ENCODE measurements around the gene SCTR.
"Not testable (repeated sequence)": the region's sequence is repeated elsewhere in the genome, so short reads cannot be mapped to it uniquely, and the experiment has no call there.

The SCTR gene

GRCh38 chr2:119426801-119427395, 97.4 kb downstream of the SCTR start:
- DNase-seq, result no peak

- DNase-seq, result no peak
These were observed 97.9 kb downstream of the SCTR start for GRCh38 chr2:119426396-119426675.

GRCh38 chr2:119425620-119426395, 98.5 kb downstream of the SCTR start:
- DNase-seq, result no peak

DNA sequence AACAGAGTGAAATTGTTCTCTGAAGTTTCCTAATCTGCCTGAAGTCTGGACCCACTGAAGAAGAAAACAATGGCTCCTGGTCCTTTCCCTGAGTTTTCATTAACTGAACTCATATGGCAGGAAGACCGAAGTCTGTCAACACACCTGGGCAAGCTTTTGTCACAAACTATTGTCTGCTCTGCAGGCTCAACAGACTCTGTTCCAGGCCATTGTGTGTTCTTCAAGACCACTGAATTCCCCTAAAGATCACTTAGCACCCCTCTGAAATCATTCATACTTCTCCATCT, 99.2 kb downstream of the SCTR start:
- no peak for DNase-seq

GRCh38 chr2:119424284-119425118, 99.8 kb downstream of the SCTR start:
- no peak for DNase-seq

DNA sequence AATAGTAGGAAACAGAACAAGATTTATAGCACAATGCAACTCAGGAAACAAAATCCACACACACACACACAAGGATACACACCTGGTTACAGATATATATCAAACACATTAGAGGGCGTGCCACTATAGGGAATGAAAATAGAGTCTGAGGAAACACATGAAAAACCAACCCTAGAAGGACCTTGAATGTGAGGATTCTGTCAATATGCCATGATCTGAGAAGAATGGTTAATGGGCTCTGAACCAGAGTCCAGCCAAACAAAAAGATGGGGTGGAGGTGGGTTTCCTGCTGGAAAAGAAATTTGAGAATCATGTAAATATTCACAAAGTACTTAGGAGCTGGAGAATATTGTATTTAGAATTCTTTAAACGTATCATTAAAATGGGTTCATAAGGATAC, 100.5 kb downstream of the SCTR start:
- DNase-seq, result no peak

DNA sequence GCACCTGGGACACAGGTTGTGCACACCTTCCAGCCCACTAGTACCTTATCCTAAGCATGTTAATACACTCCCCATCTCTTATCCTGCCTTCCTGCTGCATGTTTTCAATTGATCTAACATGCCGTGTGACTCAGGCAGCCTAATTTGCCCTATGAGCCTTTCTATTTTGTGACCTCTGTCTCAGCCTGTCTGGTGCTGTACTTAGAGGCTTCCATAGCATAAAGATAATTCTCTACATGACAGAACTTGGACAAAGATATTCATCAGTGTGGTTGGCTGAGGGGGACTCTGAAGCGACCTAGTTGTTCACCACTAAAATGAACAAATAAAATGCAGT, 101.2 kb downstream of the SCTR start:
- DNase-seq, result no peak

DNA sequence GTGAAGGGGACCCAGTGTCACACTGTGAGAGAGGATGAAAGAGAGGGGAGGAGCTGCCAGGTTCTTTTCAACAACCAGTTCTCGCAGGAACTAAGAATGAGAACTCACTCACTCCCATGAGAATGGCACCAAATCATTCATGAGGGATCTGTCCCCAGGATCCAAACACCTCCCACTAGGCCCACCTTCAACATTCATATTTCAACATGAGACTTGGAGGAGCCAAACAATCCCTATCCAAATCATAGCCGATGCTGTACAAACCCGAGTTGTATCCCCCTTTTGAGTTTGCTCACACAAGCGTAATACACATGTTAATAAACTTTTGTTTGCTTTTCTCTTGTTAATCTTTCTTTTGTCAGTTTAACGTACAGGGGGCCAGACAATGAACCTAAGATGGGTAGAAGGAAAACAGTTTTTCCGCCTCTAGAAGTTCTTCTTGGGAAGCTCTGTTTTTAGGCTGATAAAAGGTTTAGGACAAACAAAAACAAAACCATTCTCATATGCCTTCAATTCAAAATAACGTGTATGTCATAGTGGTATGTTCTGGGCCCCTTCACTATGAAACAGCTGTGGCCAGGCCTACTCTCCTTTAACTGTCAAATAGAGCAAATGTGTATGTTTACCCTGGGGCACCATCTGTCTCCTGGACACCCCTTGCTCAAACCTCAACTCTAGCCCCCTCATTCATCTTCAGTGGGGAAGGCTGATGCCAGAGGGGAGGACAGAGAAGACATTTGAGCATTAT, 101.7 kb downstream of the SCTR start:
- peak; percentile 71 for DNase-seq

DNA sequence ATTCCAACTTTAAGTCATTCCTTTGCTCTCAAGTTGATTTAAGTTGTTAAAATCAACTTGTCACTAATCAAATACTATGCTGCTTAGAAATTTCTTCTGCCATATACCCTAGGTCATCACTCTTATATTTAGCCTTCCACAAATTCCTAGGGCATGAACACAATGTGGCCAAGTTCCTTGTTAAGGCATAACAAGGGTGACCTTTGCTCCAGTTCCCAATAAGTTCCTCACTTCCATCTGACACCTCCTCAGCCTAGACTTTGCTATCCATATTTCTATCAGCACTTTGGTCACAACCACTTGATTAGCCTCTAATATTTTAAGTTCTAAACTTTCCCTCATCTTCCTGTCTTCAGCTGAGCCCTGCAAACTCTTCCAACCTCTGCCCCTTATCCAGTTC, 102.5 kb downstream of the SCTR start:
- no peak for DNase-seq

- no peak for DNase-seq
These were observed 103.0 kb downstream of the SCTR start for GRCh38 chr2:119421304-119421703.

GRCh38 chr2:119419803-119420508, 104.3 kb downstream of the SCTR start:
- no peak for DNase-seq

- no peak for DNase-seq
These were observed 105.2 kb downstream of the SCTR start for GRCh38 chr2:119419065-119419464.

- no peak for DNase-seq
These were observed 106.4 kb downstream of the SCTR start for GRCh38 chr2:119417908-119418307.

- no peak for DNase-seq
These were observed 107.9 kb downstream of the SCTR start for GRCh38 chr2:119416299-119416923.

DNA sequence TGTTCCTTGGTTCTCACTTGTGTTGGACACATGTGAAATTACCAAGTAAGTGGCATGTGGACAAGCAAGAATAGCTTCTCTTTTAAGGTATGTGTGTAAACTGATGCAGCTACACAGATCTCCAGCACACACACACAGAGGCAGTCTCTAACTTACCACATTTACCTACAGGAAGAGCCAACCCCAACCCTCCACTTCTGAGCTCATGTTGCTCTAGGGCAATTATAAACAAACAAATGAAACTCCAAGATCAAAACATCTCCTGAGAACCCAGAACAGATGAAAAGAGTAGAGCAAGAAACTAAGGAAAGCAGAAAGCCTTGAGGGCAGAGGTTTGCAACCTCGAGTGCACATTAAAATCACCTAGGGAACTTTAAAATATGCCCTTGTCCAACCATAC, 108.7 kb downstream of the SCTR start:
- no peak for DNase-seq

DNA sequence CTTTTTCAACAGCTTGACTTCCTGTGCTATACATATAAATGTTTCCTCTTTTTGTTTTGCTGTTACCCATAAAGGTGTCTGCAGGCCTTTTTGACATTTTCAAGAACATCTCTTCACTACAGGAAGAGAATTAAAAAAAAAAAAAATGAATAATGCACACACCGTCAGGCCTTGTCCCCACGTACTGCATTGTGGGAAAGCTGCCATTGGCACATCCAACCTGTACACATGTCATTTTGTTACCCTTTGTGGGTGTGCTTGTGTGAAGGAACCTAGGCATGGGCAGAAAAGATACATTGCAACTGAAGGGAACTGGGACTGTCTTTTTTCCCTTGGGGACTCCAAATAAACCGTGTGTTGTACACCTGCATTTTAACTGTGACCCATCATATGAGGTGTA, 109.4 kb downstream of the SCTR start:
- no peak for DNase-seq

- DNase-seq, result no peak
These were observed 114.8 kb downstream of the SCTR start for GRCh38 chr2:119409506-119409905.

DNA sequence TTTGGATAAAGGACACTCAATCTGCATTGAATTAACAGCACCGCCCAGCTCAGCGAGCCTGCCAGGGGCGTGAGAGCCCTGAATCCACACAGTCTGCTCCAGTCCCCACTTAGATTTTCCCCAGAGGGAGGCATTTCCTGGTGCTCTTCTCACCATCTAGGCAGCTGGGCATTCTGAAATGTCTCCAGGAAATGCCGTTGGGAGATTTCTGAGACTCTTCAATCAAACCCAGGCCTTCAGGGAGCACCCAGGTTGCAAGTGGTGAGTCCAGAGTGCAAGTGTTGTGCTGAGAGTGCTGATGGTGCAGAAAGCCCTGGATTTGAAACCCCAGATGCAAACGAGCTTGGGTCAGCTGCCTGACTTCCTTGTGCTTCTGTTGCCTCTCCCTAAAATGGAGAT, 116.1 kb downstream of the SCTR start:
- DNase-seq, result peak; percentile 41

- DNase-seq, result peak; percentile 89
These were observed 116.7 kb downstream of the SCTR start for GRCh38 chr2:119407430-119408220.

GRCh38 chr2:119405151-119405550, 119.1 kb downstream of the SCTR start:
- DNase-seq, result no peak

- not testable (repeated sequence) for DNase-seq
These were observed 120.7 kb downstream of the SCTR start for GRCh38 chr2:119403618-119404017.

All from eye (tissue), 1 donor.